HepG2 (cell line): ENCODE data around the gene TRIM3. TPM values are rescaled to one million over a fixed set of nuclear protein-coding genes. Genes with fewer than 3 reads are reported as not detected.

ENCODE experiments used
- ATAC-seq: fragments of 200-7000 bp; cut with Tn5 transposase; 3 replicates; pipeline ENCODE4 v1.9.1; 2020; ENCODE audit warnings: mild to moderate bottlenecking, moderate library complexity
- BruUV-seq: library from RNA; stranded (reverse); fragments of 400-500 nt; replicated peaks from 2 replicates; lab custom pipeline; 2021; lab: Mats Ljungman, UMichigan
- CTCF ChIA-PET: fragments of 300-600 bp; formaldehyde crosslinking; extraction: SDS; loops from one replicate; lab custom pipeline; 2021; ENCODE audit warnings: low total read pairs, inconsistent platforms, low intra/inter-chr PET ratio; lab: Yijun Ruan, JAX
- POLR2A ChIA-PET: fragments of 350-600 bp; sonication (Branson Sonifier 250); formaldehyde crosslinking; loops from one replicate; lab custom pipeline; 2020; ENCODE audit warnings: antibody characterized with exemption, inconsistent platforms; lab: Yijun Ruan, JAX
- DNase-seq: peaks from one replicate; pipeline ENCODE4 v3.0.0-alpha.2; 2015; ENCODE audit warnings: low spot score
- FAIRE-seq: peaks from 3 replicates; lab custom pipeline; 2011; peaks lifted over from hg19 to GRCh38; lab: Jason Lieb, UNC
- H2AFZ ChIP-seq: one replicate; pipeline ENCODE4 v1.6.1; 2011; ENCODE audit warnings: low read length, inconsistent platforms
- H3K27ac ChIP-seq: fragments of 300-600 bp; 3 replicates; pipeline ENCODE4 v1.8.0; 2011; ENCODE audit warnings: mixed run types, mild to moderate bottlenecking, mixed read lengths, low read length, inconsistent platforms; ENCODE audit not compliant: insufficient read depth; ENCODE audit errors: extremely low read length
- H3K27me3 ChIP-seq, 2 experiments: fragments of 200-600 bp in 1 of 2; 2 replicates in 1 of 2; 3 replicates in 1 of 2; pipeline versions ENCODE4 v1.6.0 to v1.8.0; 2011; ENCODE audit warnings: low read length in 2 of 2, mild to moderate bottlenecking in 2 of 2, moderate library complexity in 2 of 2, inconsistent platforms in 1 of 2; ENCODE audit not compliant: insufficient read depth in 2 of 2, control insufficient read depth in 1 of 2
- H3K36me3 ChIP-seq, 2 experiments: fragments of 200-600 bp in 1 of 2; replicated peaks in 1 of 2; 2 replicates in 1 of 2; 3 replicates in 1 of 2; pipeline versions ENCODE4 v1.5.1 to v1.8.0; 2011; ENCODE audit warnings: low read length in 2 of 2, inconsistent platforms in 1 of 2; ENCODE audit not compliant: insufficient read depth in 2 of 2, control insufficient read depth in 1 of 2
- H3K4me1 ChIP-seq: 2 replicates; pipeline ENCODE4 v1.5.1; 2012; ENCODE audit warnings: low read length, inconsistent platforms; ENCODE audit not compliant: insufficient read depth
- H3K4me2 ChIP-seq: 2 replicates; pipeline ENCODE4 v1.6.0; 2011; ENCODE audit warnings: low read depth, low read length, inconsistent platforms
- H3K4me3 ChIP-seq, 3 experiments: fragments of 200-600 bp in 1 of 3; sonication (generic), shearing (Covaris generic) in 1 of 3; replicated peaks in 1 of 3; 2 replicates each; pipeline ENCODE4 v1.5.1; 2011 to 2016; ENCODE audit warnings: low read length in 3 of 3, inconsistent platforms in 2 of 3, low read depth in 2 of 3, mild to moderate bottlenecking in 2 of 3, control low read depth in 1 of 3, mixed read lengths in 1 of 3; ENCODE audit not compliant: insufficient read depth in 1 of 3
- H3K79me2 ChIP-seq: one replicate; pipeline ENCODE4 v1.6.1; 2011; ENCODE audit warnings: low read length, inconsistent platforms; ENCODE audit not compliant: insufficient read depth
- H3K9ac ChIP-seq: 2 replicates; pipeline ENCODE4 v1.6.0; 2011; ENCODE audit warnings: mild to moderate bottlenecking, low read depth, low read length, inconsistent platforms; ENCODE audit not compliant: insufficient read depth
- H3K9me3 ChIP-seq: 2 replicates; pipeline ENCODE4 v1.5.1; 2012; ENCODE audit warnings: mild to moderate bottlenecking, low read length
- H4K20me1 ChIP-seq: 2 replicates; pipeline ENCODE4 v1.6.0; 2011; ENCODE audit warnings: inconsistent platforms, mild to moderate bottlenecking, low read length, moderate library complexity; ENCODE audit not compliant: insufficient read depth
- ARNT ChIP-seq: fragments of 450-650 bp; IDR thresholded peaks from 2 replicates; pipeline ENCODE4 v1.6.1; 2017
- BHLHE40 ChIP-seq: IDR thresholded peaks from 2 replicates; pipeline ENCODE4 v1.6.1; 2011; ENCODE audit warnings: low read length, improper control_type of control experiment
- FOXA3 ChIP-seq: IDR thresholded peaks from 2 replicates; pipeline ENCODE4 v1.6.1; 2016; ENCODE audit warnings: missing genetic modification reagents, missing compliant biosample characterization
- GATAD2A ChIP-seq: IDR thresholded peaks from 2 replicates; pipeline ENCODE4 v1.6.1; 2016
- NFKB2 ChIP-seq: sonication (generic); formaldehyde crosslinking; IDR thresholded peaks from 2 replicates; pipeline ENCODE4 v1.4.0; 2020; ENCODE audit warnings: missing genetic modification reagents, borderline replicate concordance
- PHF20 ChIP-seq: sonication (generic); formaldehyde crosslinking; IDR thresholded peaks from 2 replicates; pipeline ENCODE4 v1.5.0; 2020; ENCODE audit warnings: mild to moderate bottlenecking, missing genetic modification reagents
- RXRB ChIP-seq: IDR thresholded peaks from 2 replicates; pipeline ENCODE4 v1.6.1; 2016; ENCODE audit warnings: borderline replicate concordance, missing genetic modification reagents, missing compliant biosample characterization
- WGBS: methylation state at CpG from one replicate; pipeline ENCODE4 v1.1.6; 2017; ENCODE audit warnings: low lambda C conversion rate; 5-methylcytosine and 5-hydroxymethylcytosine counted together
- in situ Hi-C: cut with HindIII; loops from 2 replicates; pipeline ENCODE4 v1.10.0; 2017; ENCODE audit warnings: low pct_unique_long_range_greater_than_20kb; ENCODE audit not compliant: extremely low pct_ligation_motif_present
- intact Hi-C: fragments of 100-400 bp; cut with micrococcal nuclease; formaldehyde crosslinking; loops from one replicate; pipeline ENCODE4 v1.10.0; 2022; ENCODE audit not compliant: unreplicated experiment
- polyA plus RNA-seq, 8 experiments: library from polyadenylated mRNA; depleted of rRNA in 3 of 8; stranded (reverse) in 7 of 8; unstranded in 1 of 8; fragments of >200 nt; fragmentation: Illumina TruSeq in 4 of 8; extraction: Trizol in 4 of 8; gene quantifications; 2 replicates each; pipeline versions ENCODE4 v1.2.1 to v1.2.3, GENCODE V29; 2011 to 2016; ENCODE audit warnings: low read depth in 4 of 8, missing spikeins in 1 of 8, mixed read lengths in 1 of 8; ENCODE audit not compliant: insufficient read depth in 1 of 8
- total RNA-seq, 5 experiments: library from RNA; depleted of rRNA; stranded (reverse); fragments of >200 nt; fragmentation: Illumina TruSeq; extraction: Trizol; gene quantifications; 2 replicates each; pipeline ENCODE4 v1.2.3, GENCODE V29; 2016; ENCODE audit warnings: low read depth in 1 of 5
- TF ChIP-seq, protein P1 (sequence below): sonication (generic); formaldehyde crosslinking; IDR thresholded peaks from 2 replicates; pipeline ENCODE4 v1.4.0; 2020; ENCODE audit warnings: missing genetic modification reagents
- TF ChIP-seq, protein P2 (sequence below): sonication (generic); formaldehyde crosslinking; IDR thresholded peaks from 2 replicates; pipeline ENCODE4 v1.4.0; 2020; ENCODE audit warnings: missing genetic modification reagents, borderline replicate concordance
- TF ChIP-seq, protein P3 (sequence below): sonication (generic); formaldehyde crosslinking; IDR thresholded peaks from 2 replicates; pipeline ENCODE4 v1.4.0; 2020; ENCODE audit warnings: mild to moderate bottlenecking, low read depth, missing genetic modification reagents

TRIM3 gene
- total and polyA plus RNA-seq, 2 of the 13 experiments (the other 11 are each of a cell fraction or from before 2014, with no cell fraction given) = 3.6 to 6.3 TPM

GRCh38 chr11:6457581-6458320 is 16.0 kb downstream of the TRIM3 start:
- Histone ChIP-seq H3K4me1 (no peaks in the 10 kb centered on the region), H3K79me2 (no peaks in the 10 kb centered on the region), H2AFZ (no peak overlapping the region), H4K20me1 (no peaks in the 10 kb centered on the region), H3K4me2 (no peak overlapping the region), H3K36me3 (peaks cover 0 to 7% of the 10 kb centered on the region in 2 experiments; a peak in 3 of 5 replicates), H3K27ac (no peak overlapping the region), H3K4me3 (no peak overlapping the region), H3K9ac (no peak overlapping the region), H3K27me3 (no peaks in the 10 kb centered on the region), H3K9me3 (no peaks in the 10 kb centered on the region)
- FAIRE-seq (no peak), ATAC-seq (no peak), DNase-seq (no peak)
- POLR2A ChIA-PET = no interaction called here
- WGBS = 98% methylated on average over 23 of the region's 26 CpGs
- CTCF ChIA-PET = no interaction called here
- intact Hi-C loops = no loop called here
- no TSS peak for BruUV-seq
- in situ Hi-C loops = no loop called here
- TF ChIP-seq RXRB (CRISPR knock-in tag) = no peak
- TF ChIP-seq, protein P1, sequence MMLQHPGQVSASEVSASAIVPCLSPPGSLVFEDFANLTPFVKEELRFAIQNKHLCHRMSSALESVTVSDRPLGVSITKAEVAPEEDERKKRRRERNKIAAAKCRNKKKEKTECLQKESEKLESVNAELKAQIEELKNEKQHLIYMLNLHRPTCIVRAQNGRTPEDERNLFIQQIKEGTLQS (CRISPR knock-in tag) = no peak
- no peak for TF ChIP-seq NFKB2 (CRISPR knock-in tag)
- TF ChIP-seq, protein P2, sequence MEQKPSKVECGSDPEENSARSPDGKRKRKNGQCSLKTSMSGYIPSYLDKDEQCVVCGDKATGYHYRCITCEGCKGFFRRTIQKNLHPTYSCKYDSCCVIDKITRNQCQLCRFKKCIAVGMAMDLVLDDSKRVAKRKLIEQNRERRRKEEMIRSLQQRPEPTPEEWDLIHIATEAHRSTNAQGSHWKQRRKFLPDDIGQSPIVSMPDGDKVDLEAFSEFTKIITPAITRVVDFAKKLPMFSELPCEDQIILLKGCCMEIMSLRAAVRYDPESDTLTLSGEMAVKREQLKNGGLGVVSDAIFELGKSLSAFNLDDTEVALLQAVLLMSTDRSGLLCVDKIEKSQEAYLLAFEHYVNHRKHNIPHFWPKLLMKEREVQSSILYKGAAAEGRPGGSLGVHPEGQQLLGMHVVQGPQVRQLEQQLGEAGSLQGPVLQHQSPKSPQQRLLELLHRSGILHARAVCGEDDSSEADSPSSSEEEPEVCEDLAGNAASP (CRISPR knock-in tag) = no peak
- TF ChIP-seq GATAD2A (CRISPR knock-in tag) = no peak
- no peak for TF ChIP-seq ARNT
- TF ChIP-seq FOXA3 (CRISPR knock-in tag) = no peak
- TF ChIP-seq, protein P3, sequence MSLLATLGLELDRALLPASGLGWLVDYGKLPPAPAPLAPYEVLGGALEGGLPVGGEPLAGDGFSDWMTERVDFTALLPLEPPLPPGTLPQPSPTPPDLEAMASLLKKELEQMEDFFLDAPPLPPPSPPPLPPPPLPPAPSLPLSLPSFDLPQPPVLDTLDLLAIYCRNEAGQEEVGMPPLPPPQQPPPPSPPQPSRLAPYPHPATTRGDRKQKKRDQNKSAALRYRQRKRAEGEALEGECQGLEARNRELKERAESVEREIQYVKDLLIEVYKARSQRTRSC (CRISPR knock-in tag) = no peak
- TF ChIP-seq PHF20 = no peak
- no peak for TF ChIP-seq BHLHE40
